GM12878 (cell line): ENCODE data around the gene CD300A. TPM values are rescaled to one million over a fixed set of nuclear protein-coding genes. Genes with fewer than 3 reads are reported as not detected.

Experiments used
- CBFB ChIP-seq: IDR thresholded peaks from 2 replicates; pipeline ENCODE4 v1.6.1; 2016; ENCODE audit warnings: antibody characterized with exemption, low read depth
- CREB1 ChIP-seq: IDR thresholded peaks from 2 replicates; pipeline ENCODE4 v1.6.1; 2012; ENCODE audit warnings: low read depth, mild to moderate bottlenecking, inconsistent platforms
- CREM ChIP-seq: IDR thresholded peaks from 2 replicates; pipeline ENCODE4 v1.6.1; 2014; ENCODE audit warnings: antibody characterized with exemption, low read depth
- EED ChIP-seq: sonication (generic); IDR thresholded peaks from 2 replicates; pipeline ENCODE4 v1.6.1; 2016; ENCODE audit warnings: antibody characterized with exemption, low read depth
- HCFC1 ChIP-seq: fragments of 150-350 bp; IDR thresholded peaks from 2 replicates; pipeline ENCODE4 v1.6.1; 2014; ENCODE audit warnings: low read length
- KDM1A ChIP-seq: fragments of 200-600 bp; sonication (generic); IDR thresholded peaks from 2 replicates; pipeline ENCODE4 v1.6.1; 2016; ENCODE audit warnings: borderline replicate concordance
- KLF5 ChIP-seq: fragments of 450-650 bp; IDR thresholded peaks from 2 replicates; pipeline ENCODE4 v1.6.1; 2014; ENCODE audit warnings: mild to moderate bottlenecking; ENCODE audit not compliant: partially characterized antibody
- NR2F1 ChIP-seq: fragments of 450-650 bp; conservative IDR thresholded peaks from 2 replicates; pipeline ENCODE4 v1.6.1; 2017; ENCODE audit warnings: mild to moderate bottlenecking
- PAX8 ChIP-seq: fragments of 450-650 bp; IDR thresholded peaks from 2 replicates; pipeline ENCODE4 v1.6.1; 2017; ENCODE audit warnings: mild to moderate bottlenecking, moderate library complexity
- SRF ChIP-seq, 2 experiments: IDR thresholded peaks; 2 replicates each; pipeline ENCODE4 v1.6.1; 2011; ENCODE audit warnings: low read depth in 2 of 2, low read length in 2 of 2, mild to moderate bottlenecking in 1 of 2, moderate library complexity in 1 of 2
- ZNF207 ChIP-seq: fragments of 450-650 bp; IDR thresholded peaks from 2 replicates; pipeline ENCODE4 v1.6.1; 2014; ENCODE audit warnings: antibody characterized with exemption, mild to moderate bottlenecking, borderline replicate concordance
- ZNF384 ChIP-seq: IDR thresholded peaks from 2 replicates; pipeline ENCODE4 v1.6.1; 2012; ENCODE audit warnings: low read depth, mild to moderate bottlenecking, low read length, improper control_type of control experiment, borderline replicate concordance
- ZNF622 ChIP-seq: fragments of 450-650 bp; IDR thresholded peaks from 2 replicates; pipeline ENCODE4 v1.6.1; 2017; ENCODE audit warnings: mild to moderate bottlenecking, inconsistent platforms
- ZSCAN29 ChIP-seq: fragments of 450-650 bp; IDR thresholded peaks from 2 replicates; pipeline ENCODE4 v1.6.1; 2017; ENCODE audit warnings: mild to moderate bottlenecking, moderate library complexity
- polyA plus RNA-seq, 11 experiments: library from polyadenylated mRNA; depleted of rRNA in 4 of 11; unstranded in 6 of 11; stranded (reverse) in 5 of 11; fragments of >200 nt; fragmentation: Nextera tagmentation in 4 of 11; fragmentation: Illumina TruSeq in 1 of 11; extraction: Ambion mirVana in 4 of 11; extraction: Trizol in 1 of 11; gene quantifications; 1 replicate in 1 of 11; 2 replicates in 10 of 11; pipeline versions ENCODE4 v1.2.1 to v1.2.3, GENCODE V29; 2011 to 2016; ENCODE audit warnings: inconsistent platforms in 2 of 11, missing spikeins in 2 of 11, low read depth in 1 of 11
- total RNA-seq, 4 experiments: library from RNA; depleted of rRNA in 3 of 4; stranded (reverse); fragments of >200 nt in 3 of 4; fragmentation: Illumina TruSeq in 1 of 4; extraction: Trizol in 1 of 4; gene quantifications; 2 replicates each; pipeline versions ENCODE4 v1.2.1 to v1.2.3, GENCODE V29; 2013 to 2021
- TF ChIP-seq, protein P1 (sequence below): IDR thresholded peaks from 2 replicates; pipeline ENCODE4 v1.6.1; 2012; ENCODE audit warnings: mild to moderate bottlenecking, low read depth, low read length
- TF ChIP-seq, protein P2 (sequence below): fragments of 450-650 bp; IDR thresholded peaks from 2 replicates; pipeline ENCODE4 v1.6.1; 2016; ENCODE audit warnings: mild to moderate bottlenecking
- TF ChIP-seq, protein P3 (sequence below): fragments of 450-650 bp; IDR thresholded peaks from 2 replicates; pipeline ENCODE4 v1.6.1; 2018; ENCODE audit warnings: borderline replicate concordance, mild to moderate bottlenecking; ENCODE audit not compliant: partially characterized antibody
- TF ChIP-seq, protein P4 (sequence below): IDR thresholded peaks from 2 replicates; pipeline ENCODE4 v1.6.1; 2012; ENCODE audit warnings: improper control_type of control experiment, low read depth, low read length; ENCODE audit not compliant: insufficient replicate concordance

Gene CD300A
- total and polyA plus RNA-seq, 10 of the 15 experiments (the other 5 are each of a cell fraction or from before 2014, with no cell fraction given) = 10.6 to 128 (median 36.1) TPM

DNA sequence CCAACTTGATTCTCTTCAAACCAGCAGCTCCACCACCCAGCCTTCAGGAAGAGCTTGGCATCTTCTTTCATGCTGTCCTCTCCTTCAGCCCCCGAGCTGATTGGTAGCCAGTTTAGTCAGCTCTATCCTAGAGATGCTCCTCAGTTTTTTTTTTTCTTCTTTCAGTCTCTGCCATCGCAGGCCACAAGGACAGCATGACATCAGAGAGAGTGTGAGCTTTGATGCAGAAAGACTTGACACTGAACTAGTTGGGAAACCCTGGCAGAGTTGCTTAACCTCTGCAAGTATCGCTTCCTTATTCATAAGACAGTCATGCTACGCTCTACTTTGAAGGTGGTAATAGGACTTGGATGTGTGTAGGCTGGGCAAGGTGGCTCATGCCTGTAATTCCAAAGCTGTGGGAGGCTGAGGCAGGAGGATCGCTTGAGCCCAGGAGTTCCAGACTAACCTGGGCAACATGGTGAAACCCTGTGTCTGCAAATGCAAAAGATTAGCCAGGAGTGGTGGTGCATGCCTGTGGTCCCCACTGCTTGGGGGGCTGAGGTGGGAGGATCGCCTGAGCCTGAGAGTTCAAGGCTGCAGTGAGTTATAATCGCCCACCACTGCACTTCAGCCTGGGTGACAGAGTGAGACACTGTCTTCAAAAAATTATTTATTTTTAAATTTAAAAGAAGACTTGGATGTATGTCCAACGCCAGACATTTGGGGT is 62.2 kb downstream of the CD300A start (continued):
- TF ChIP-seq, protein P1, sequence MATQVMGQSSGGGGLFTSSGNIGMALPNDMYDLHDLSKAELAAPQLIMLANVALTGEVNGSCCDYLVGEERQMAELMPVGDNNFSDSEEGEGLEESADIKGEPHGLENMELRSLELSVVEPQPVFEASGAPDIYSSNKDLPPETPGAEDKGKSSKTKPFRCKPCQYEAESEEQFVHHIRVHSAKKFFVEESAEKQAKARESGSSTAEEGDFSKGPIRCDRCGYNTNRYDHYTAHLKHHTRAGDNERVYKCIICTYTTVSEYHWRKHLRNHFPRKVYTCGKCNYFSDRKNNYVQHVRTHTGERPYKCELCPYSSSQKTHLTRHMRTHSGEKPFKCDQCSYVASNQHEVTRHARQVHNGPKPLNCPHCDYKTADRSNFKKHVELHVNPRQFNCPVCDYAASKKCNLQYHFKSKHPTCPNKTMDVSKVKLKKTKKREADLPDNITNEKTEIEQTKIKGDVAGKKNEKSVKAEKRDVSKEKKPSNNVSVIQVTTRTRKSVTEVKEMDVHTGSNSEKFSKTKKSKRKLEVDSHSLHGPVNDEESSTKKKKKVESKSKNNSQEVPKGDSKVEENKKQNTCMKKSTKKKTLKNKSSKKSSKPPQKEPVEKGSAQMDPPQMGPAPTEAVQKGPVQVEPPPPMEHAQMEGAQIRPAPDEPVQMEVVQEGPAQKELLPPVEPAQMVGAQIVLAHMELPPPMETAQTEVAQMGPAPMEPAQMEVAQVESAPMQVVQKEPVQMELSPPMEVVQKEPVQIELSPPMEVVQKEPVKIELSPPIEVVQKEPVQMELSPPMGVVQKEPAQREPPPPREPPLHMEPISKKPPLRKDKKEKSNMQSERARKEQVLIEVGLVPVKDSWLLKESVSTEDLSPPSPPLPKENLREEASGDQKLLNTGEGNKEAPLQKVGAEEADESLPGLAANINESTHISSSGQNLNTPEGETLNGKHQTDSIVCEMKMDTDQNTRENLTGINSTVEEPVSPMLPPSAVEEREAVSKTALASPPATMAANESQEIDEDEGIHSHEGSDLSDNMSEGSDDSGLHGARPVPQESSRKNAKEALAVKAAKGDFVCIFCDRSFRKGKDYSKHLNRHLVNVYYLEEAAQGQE = no peak
- TF ChIP-seq CREB1 = peak; percentile 67
- no peak for TF ChIP-seq PAX8
- no peak for TF ChIP-seq CBFB
- TF ChIP-seq ZNF207 = peak; percentile 55; the same call in 1 of the 2 replicates
- TF ChIP-seq ZSCAN29 = no peak
- no peak for TF ChIP-seq ZNF622
- TF ChIP-seq HCFC1 = no peak
- TF ChIP-seq, protein P2, sequence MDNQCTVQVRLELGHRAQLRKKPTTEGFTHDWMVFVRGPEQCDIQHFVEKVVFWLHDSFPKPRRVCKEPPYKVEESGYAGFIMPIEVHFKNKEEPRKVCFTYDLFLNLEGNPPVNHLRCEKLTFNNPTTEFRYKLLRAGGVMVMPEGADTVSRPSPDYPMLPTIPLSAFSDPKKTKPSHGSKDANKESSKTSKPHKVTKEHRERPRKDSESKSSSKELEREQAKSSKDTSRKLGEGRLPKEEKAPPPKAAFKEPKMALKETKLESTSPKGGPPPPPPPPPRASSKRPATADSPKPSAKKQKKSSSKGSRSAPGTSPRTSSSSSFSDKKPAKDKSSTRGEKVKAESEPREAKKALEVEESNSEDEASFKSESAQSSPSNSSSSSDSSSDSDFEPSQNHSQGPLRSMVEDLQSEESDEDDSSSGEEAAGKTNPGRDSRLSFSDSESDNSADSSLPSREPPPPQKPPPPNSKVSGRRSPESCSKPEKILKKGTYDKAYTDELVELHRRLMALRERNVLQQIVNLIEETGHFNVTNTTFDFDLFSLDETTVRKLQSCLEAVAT = peak; percentile 74
- 0 out of 4 replicates have a peak, but pooled peaks of 1 of the 2 experiments have one; percentile 19 for TF ChIP-seq SRF (IDR thresholded peaks at IDR 0.05; ENCODE audit: low read depth in 2 of 2, low read length in 2 of 2)
- TF ChIP-seq ZNF384 = peak; percentile 89
- TF ChIP-seq CREM = peak; percentile 51; the same call in 1 of the 2 replicates
- TF ChIP-seq, protein P3, sequence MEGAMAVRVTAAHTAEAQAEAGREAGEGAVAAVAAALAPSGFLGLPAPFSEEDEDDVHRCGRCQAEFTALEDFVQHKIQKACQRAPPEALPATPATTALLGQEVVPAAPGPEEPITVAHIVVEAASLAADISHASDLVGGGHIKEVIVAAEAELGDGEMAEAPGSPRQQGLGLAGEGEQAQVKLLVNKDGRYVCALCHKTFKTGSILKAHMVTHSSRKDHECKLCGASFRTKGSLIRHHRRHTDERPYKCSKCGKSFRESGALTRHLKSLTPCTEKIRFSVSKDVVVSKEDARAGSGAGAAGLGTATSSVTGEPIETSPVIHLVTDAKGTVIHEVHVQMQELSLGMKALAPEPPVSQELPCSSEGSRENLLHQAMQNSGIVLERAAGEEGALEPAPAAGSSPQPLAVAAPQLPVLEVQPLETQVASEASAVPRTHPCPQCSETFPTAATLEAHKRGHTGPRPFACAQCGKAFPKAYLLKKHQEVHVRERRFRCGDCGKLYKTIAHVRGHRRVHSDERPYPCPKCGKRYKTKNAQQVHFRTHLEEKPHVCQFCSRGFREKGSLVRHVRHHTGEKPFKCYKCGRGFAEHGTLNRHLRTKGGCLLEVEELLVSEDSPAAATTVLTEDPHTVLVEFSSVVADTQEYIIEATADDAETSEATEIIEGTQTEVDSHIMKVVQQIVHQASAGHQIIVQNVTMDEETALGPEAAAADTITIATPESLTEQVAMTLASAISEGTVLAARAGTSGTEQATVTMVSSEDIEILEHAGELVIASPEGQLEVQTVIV = no peak
- TF ChIP-seq, protein P4, sequence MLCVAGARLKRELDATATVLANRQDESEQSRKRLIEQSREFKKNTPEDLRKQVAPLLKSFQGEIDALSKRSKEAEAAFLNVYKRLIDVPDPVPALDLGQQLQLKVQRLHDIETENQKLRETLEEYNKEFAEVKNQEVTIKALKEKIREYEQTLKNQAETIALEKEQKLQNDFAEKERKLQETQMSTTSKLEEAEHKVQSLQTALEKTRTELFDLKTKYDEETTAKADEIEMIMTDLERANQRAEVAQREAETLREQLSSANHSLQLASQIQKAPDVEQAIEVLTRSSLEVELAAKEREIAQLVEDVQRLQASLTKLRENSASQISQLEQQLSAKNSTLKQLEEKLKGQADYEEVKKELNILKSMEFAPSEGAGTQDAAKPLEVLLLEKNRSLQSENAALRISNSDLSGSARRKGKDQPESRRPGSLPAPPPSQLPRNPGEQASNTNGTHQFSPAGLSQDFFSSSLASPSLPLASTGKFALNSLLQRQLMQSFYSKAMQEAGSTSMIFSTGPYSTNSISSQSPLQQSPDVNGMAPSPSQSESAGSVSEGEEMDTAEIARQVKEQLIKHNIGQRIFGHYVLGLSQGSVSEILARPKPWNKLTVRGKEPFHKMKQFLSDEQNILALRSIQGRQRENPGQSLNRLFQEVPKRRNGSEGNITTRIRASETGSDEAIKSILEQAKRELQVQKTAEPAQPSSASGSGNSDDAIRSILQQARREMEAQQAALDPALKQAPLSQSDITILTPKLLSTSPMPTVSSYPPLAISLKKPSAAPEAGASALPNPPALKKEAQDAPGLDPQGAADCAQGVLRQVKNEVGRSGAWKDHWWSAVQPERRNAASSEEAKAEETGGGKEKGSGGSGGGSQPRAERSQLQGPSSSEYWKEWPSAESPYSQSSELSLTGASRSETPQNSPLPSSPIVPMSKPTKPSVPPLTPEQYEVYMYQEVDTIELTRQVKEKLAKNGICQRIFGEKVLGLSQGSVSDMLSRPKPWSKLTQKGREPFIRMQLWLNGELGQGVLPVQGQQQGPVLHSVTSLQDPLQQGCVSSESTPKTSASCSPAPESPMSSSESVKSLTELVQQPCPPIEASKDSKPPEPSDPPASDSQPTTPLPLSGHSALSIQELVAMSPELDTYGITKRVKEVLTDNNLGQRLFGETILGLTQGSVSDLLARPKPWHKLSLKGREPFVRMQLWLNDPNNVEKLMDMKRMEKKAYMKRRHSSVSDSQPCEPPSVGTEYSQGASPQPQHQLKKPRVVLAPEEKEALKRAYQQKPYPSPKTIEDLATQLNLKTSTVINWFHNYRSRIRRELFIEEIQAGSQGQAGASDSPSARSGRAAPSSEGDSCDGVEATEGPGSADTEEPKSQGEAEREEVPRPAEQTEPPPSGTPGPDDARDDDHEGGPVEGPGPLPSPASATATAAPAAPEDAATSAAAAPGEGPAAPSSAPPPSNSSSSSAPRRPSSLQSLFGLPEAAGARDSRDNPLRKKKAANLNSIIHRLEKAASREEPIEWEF = no peak
- TF ChIP-seq KLF5 = no peak
- TF ChIP-seq EED = peak; percentile 64; the same call in 1 of the 2 replicates
- no peak for TF ChIP-seq KDM1A
- TF ChIP-seq NR2F1 = peak; percentile 72
